ENCODE results near the gene GRID1. TPM values are rescaled to one million over a fixed set of nuclear protein-coding genes. Genes with fewer than 3 reads are reported as not detected.

The GRID1 gene
- total RNA-seq, 1 experiment from 2014 or later: not detected

DNA sequence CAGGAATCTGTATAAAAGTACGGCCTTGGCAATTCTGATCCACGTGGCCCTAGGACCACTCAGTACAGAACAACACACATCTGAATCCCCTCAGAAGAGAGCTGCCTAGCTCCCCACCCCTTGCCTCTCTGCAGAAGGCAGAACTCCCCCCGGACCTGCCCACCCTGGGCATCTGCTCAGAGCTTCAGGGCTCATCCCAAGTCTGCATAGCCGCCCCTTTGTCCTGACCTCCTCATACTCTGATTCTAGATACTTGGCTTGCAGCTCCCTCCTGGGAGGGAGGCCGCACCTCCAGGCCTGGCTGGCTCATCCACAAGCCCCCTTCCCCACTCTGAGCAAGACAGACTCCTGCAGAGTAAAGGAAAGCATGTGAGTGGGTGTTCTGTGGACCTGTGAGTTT, 49.6 kb downstream of the GRID1 start:
- Histone ChIP-seq H3K27me3 (ENCODE audit: low read length) (peaks cover 10% of the 10 kb centered on the region), H3K9me3 (ENCODE audit: low read length) (no peaks in the 10 kb centered on the region), H3K4me3 (ENCODE audit: low read length) (no peak overlapping the region), H3K9me2 (replicated peaks; ENCODE audit: low read length) (no peaks in the 10 kb centered on the region), H3K9ac (ENCODE audit: low read length) (no peak overlapping the region), H3K36me3 (ENCODE audit: low read depth, low read length) (no peaks in the 10 kb centered on the region), H3K4me2 (ENCODE audit: low read length) (no peak overlapping the region), H3K27ac (ENCODE audit: low read length) (no peak overlapping the region), H3K79me2 (ENCODE audit: low read length) (no peaks in the 10 kb centered on the region), H3F3A (ENCODE audit: low read length, unreplicated experiment) (no peaks in the 10 kb centered on the region), H2AFZ (ENCODE audit: low read length) (no peak overlapping the region), H4K20me1 (ENCODE audit: low read length) (no peaks in the 10 kb centered on the region), H3K4me1 (ENCODE audit: insufficient read depth, low read length) (no peaks in the 10 kb centered on the region)
- CTCF ChIA-PET: no interaction called here
- DNase-seq: no peak
- no TSS peak for BruUV-seq (replicated peaks)
- intact Hi-C loops (cut with micrococcal nuclease): no loop called here
- no peak for ATAC-seq
- POLR2A ChIA-PET (ENCODE audit: unreplicated experiment): no interaction called here
- no peak for TF ChIP-seq EZH2 (IDR thresholded peaks at IDR 0.05; ENCODE audit: low read length, unreplicated experiment)
- TF ChIP-seq, protein P1, sequence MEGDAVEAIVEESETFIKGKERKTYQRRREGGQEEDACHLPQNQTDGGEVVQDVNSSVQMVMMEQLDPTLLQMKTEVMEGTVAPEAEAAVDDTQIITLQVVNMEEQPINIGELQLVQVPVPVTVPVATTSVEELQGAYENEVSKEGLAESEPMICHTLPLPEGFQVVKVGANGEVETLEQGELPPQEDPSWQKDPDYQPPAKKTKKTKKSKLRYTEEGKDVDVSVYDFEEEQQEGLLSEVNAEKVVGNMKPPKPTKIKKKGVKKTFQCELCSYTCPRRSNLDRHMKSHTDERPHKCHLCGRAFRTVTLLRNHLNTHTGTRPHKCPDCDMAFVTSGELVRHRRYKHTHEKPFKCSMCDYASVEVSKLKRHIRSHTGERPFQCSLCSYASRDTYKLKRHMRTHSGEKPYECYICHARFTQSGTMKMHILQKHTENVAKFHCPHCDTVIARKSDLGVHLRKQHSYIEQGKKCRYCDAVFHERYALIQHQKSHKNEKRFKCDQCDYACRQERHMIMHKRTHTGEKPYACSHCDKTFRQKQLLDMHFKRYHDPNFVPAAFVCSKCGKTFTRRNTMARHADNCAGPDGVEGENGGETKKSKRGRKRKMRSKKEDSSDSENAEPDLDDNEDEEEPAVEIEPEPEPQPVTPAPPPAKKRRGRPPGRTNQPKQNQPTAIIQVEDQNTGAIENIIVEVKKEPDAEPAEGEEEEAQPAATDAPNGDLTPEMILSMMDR (conservative IDR thresholded peaks at IDR 0.05; ENCODE audit: low read depth, low read length): no peak

DNA sequence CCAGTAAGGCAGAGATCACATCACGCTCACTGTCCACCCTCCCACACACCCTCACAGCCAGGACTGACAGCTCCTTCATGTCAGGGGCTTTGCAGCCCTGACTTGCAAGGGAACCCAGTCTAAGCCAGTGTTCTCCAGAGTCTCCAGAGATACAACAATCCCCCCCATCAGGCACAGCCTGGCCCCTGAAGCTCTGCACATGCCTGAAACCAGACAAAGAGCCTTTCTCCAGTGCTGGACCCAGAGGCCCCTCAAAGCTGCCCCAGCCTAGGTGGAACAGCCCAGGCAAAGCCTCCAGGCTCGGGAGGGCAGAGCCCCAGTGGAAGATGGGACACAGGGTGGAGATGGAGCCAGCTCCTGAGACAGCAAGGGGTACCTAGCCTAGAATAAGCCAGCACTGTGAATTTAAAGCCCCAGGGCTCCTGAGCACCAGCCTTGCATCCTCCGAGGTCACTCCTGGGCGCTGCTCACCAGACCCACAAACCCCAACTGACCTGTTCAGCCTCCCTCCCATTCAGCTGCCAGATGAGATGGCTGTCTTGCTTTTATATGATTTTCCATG, 50.2 kb downstream of the GRID1 start:
- ChIA-PET CTCF (no interaction called here), POLR2A (ENCODE audit: unreplicated experiment) (no interaction called here)
- no peak overlapping the region for H2AFZ ChIP-seq (ENCODE audit: low read length)
- H3K79me2 ChIP-seq (ENCODE audit: low read length): no peaks in the 10 kb centered on the region
- H3F3A ChIP-seq (ENCODE audit: low read length, unreplicated experiment): no peaks in the 10 kb centered on the region
- H3K27ac ChIP-seq (ENCODE audit: low read length): no peak overlapping the region
- H3K9me3 ChIP-seq (ENCODE audit: low read length): no peaks in the 10 kb centered on the region
- no peaks in the 10 kb centered on the region for H4K20me1 ChIP-seq (ENCODE audit: low read length)
- H3K27me3 ChIP-seq (ENCODE audit: low read length): peaks cover 3% of the 10 kb centered on the region
- H3K4me3 ChIP-seq (ENCODE audit: low read length): no peak overlapping the region
- BruUV-seq (replicated peaks): no TSS peak
- ATAC-seq (no peak), DNase-seq (no peak)
- TF ChIP-seq EZH2 (IDR thresholded peaks at IDR 0.05; ENCODE audit: low read length, unreplicated experiment): no peak
- TF ChIP-seq, protein P1 (conservative IDR thresholded peaks at IDR 0.05; ENCODE audit: low read depth, low read length): no peak
- TF ChIP-seq EZH2phosphoT487 (IDR thresholded peaks at IDR 0.05; ENCODE audit: borderline replicate concordance, low read length): no peak
- intact Hi-C loops (cut with micrococcal nuclease): no loop called here
- no peak overlapping the region for H3K4me2 ChIP-seq (ENCODE audit: low read length)
- H3K4me1 ChIP-seq (ENCODE audit: insufficient read depth, low read length): no peaks in the 10 kb centered on the region
- H3K9me2 ChIP-seq (replicated peaks; ENCODE audit: low read length): no peaks in the 10 kb centered on the region
- no peaks in the 10 kb centered on the region for H3K36me3 ChIP-seq (ENCODE audit: low read depth, low read length)
- no peak overlapping the region for H3K9ac ChIP-seq (ENCODE audit: low read length)

DNA sequence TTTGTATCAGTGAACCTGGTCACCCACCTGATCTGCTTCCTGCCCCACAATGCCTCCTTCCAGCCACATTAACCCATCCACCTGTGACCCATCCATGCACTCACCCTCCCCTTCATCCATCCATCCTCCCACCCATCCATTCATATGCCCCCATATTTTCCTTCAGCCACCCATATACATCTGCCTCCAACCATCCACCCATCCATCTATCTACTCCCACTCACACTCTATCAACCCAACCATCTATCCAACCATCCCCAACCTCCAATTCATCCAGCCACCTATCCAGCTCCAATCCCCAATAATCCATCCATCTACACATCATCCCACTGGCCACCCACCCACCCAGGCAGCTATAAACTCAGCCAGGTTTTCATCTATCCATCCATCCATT, 51.0 kb downstream of the GRID1 start:
- H2AFZ ChIP-seq (ENCODE audit: low read length): no peak overlapping the region
- intact Hi-C loops (cut with micrococcal nuclease): no loop called here
- no peaks in the 10 kb centered on the region for H3F3A ChIP-seq (ENCODE audit: low read length, unreplicated experiment)
- H3K9me2 ChIP-seq (replicated peaks; ENCODE audit: low read length): no peaks in the 10 kb centered on the region
- H3K4me3 ChIP-seq (ENCODE audit: low read length): no peak overlapping the region
- H3K36me3 ChIP-seq (ENCODE audit: low read depth, low read length): no peaks in the 10 kb centered on the region
- ATAC-seq (no peak), DNase-seq (no peak)
- H3K4me1 ChIP-seq (ENCODE audit: insufficient read depth, low read length): no peaks in the 10 kb centered on the region
- BruUV-seq (replicated peaks): no TSS peak
- no peaks in the 10 kb centered on the region for H3K27me3 ChIP-seq (ENCODE audit: low read length)
- no peaks in the 10 kb centered on the region for H3K79me2 ChIP-seq (ENCODE audit: low read length)
- H3K27ac ChIP-seq (ENCODE audit: low read length): no peak overlapping the region
- POLR2A ChIA-PET (ENCODE audit: unreplicated experiment): no interaction called here
- H3K4me2 ChIP-seq (ENCODE audit: low read length): no peak overlapping the region
- TF ChIP-seq EZH2phosphoT487 (IDR thresholded peaks at IDR 0.05; ENCODE audit: borderline replicate concordance, low read length) (no peak), EZH2 (IDR thresholded peaks at IDR 0.05; ENCODE audit: low read length, unreplicated experiment) (no peak)
- TF ChIP-seq, protein P1 (conservative IDR thresholded peaks at IDR 0.05; ENCODE audit: low read depth, low read length): no peak
- H3K9me3 ChIP-seq (ENCODE audit: low read length): no peaks in the 10 kb centered on the region
- H3K9ac ChIP-seq (ENCODE audit: low read length): no peak overlapping the region
- CTCF ChIA-PET: no interaction called here
- H4K20me1 ChIP-seq (ENCODE audit: low read length): no peaks in the 10 kb centered on the region

Measured in PC-3 (cell line).